GM21526 (cell line): Measurements from ENCODE around the gene DDAH2.

Source experiments
- ATAC-seq: cut with Tn5 transposase; IDR thresholded peaks from one replicate; pipeline ENCODE4 v1.9.1; 2021; ENCODE audit warnings: moderate library complexity; ENCODE audit not compliant: unreplicated experiment, low FRiP score

DDAH2 gene, protein sequence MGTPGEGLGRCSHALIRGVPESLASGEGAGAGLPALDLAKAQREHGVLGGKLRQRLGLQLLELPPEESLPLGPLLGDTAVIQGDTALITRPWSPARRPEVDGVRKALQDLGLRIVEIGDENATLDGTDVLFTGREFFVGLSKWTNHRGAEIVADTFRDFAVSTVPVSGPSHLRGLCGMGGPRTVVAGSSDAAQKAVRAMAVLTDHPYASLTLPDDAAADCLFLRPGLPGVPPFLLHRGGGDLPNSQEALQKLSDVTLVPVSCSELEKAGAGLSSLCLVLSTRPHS

DNA sequence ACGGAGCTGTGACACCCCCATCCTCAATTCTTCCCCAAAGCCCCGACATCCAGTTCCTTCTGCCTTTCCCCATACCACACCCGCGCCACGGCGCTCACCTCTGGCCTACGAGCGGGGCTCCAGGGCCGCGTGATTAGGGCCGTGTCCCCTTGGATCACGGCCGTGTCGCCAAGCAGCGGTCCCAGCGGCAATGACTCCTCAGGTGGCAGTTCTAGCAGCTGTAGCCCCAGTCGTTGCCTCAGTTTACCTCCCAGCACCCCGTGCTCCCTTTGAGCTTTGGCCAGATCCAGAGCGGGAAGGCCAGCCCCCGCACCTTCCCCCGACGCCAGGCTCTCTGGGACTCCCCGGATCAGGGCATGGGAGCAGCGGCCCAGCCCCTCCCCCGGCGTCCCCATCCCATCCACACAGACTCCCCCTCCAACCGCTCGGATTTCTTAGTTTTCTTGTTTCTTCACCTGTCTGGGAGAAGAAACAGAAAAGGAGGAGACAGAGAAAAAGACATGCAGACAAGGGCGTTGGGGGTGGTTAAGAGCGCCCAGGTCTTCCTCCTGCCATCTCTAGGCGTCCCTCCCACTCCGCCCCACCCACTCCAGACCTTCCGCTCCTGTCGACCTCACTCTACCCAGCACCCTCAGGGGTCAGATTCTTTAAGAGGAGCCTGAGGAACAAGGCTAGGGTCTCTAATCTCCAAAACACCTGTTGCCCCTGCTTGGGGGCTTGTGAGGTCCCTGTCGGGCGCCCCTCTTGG lies at the start of gene DDAH2:
DDAH2 (minus strand) TSS at position 533 of the 748 bp plus-strand sequence; CDS start at position 395, 138 bp downstream.
- no peak for ATAC-seq

DNA sequence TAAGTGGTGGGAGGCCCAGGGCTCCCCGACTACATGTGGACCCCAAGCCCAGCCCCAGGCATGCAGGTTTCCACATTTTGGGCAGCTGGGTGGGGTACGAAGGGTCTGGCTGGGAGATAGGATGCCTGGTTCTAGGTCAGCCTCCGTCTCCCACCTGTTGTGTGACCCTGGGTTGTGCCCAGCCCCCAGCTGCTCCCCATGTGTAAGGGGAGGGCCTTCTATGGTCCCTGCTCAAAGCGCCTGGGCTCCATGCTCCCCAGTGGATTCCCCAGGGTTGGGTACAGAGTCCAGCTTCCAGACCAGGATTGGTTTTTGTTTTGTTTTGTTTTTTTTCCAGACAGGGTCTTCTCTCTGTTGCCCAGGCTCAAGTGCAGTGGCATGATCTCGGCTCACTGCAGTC lies 49.1 kb upstream of the DDAH2 start:
- no peak for ATAC-seq

DNA sequence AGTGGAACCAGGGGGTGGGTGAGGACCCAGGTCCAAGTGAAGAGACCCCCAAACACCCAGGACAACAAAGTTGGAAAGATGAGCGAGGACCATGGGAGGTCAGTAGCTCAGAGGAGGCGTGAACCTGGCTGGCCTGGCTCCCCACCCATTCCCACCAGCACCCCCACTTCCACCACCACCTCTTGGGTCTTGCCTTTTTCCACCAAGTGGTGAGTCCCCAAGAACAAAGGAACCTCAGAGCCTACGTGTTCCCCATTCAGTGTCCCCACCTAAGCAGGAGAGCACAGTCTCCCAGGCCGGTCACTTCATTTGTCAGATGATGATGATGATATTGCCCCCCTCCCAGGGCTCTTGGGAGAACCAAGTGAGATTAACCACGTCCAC lies 48.6 kb upstream of the DDAH2 start:
- no peak for ATAC-seq

DNA sequence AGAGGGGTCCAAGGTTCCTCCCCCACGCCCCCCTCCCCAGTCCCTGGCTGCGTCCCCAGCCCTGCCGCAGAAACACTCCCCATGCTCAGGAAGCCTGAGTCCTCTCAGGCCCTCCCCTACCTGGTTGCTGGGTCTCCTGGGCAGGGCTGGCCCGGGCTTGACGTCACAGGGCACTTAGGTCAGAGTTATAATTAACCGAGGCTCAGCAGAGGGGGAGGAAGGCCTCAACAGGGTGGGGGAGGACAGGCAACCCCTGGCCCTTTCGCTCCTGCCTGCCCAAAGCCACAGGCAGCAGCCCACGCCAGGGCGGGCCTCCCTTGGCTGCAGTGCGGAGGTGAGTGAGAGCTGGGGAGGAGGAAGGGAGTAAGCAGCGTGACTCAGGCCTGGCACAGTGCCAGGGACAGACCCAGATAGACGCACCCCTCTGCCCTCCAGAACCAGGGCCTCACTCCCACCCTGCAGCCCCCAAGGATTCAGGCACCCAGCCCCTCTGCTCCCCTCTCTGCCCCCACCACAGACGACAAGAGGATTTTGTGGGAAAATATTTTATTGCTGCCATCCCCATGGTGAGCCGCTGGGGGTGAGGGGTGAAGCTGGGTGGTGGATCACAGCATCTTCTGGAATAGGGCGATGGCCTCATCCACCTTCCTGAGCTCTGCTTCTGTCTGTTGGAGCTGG lies 48.0 kb upstream of the DDAH2 start, which contains the start of gene VWA7:
VWA7 (minus strand) TSS at position 340 of the 678 bp plus-strand sequence. CDS start 549 bp downstream, outside the sequence.
- ATAC-seq, result peak; percentile 42

DNA sequence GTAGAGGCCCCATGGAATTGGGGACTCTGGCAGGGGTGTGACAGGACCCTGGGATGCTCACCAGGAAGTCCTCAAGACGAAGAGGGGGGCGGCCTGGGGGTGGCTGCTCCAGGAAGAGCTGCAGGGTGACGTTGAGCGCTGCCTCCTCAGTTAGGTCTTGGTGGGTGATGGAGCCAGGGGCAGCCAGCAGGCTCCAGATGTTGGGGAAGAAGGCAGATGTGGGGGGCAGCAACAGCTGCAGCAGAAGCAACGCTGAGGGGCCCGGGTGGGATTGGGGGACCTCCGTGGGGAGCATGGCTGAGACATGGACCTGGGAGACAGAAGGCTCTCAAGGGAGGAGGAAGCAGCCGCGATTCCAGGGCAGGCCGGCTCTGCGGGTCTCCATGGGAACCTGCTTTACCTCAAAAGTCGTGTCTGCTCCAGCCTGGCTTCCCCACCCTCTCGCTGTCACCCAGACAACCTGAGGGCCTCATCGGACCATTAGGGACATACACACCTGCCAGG lies 47.4 kb upstream of the DDAH2 start:
- ATAC-seq, result no peak

DNA sequence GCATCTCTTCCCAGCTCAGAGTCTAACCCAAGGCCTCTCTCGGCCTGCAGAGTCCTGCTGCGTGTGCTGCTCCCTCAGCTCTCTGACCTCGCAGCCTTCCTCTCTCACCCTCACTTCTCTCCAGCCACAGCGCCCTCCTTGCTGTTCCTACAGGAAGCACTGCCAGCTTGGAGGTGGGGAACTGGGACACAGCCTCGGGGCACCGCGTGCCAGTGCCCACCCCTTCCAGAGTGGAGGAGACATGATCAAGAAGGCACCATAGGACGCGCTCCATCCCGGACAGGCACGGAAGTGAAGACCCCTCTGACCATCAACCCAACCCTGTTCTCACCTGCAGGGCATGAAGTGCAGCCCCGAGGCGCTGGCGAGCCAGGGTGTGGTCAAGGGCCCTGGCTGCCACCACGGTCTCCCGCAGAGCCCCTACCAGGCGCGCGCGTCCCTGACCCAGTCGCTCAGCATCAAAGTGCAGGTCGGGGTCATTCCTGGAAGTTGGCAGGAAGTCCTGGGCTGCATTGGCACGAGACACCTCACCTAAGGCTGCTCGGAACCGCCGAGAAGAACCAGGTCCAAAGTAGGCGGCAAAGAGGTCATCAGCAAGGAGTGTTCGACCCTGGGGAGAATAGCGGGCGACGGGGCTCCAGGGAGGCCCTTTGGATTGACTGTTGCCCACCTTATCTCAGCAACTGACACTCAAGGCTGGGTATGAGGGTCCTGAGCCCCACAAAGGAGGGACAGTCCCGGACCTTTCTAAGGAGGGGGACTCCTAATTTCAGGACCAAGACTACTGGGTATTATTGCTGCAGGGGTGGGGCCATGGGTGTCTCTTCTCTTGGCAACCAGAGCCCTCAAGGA lies 46.8 kb upstream of the DDAH2 start:
- ATAC-seq, result no peak

DNA sequence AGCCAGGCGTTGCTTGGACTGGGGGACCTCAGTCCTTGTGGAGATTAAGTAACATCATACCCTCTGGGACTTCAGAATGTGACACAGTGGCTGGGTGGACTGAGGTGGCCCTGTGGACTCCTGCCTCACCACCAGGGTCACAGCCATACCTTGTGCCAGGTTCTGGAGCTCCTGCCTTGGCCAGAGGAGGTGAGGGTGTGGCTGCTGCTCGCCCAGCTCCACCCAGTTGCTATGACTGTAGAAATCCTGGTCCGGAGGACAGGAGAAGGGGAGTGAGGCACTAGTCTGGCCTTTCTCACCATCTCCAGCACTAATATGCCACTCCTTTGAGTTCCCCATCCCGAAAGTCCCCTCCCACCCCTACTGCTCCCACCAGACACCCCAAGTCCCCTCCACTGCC lies 46.1 kb upstream of the DDAH2 start:
- ATAC-seq, result no peak

DNA sequence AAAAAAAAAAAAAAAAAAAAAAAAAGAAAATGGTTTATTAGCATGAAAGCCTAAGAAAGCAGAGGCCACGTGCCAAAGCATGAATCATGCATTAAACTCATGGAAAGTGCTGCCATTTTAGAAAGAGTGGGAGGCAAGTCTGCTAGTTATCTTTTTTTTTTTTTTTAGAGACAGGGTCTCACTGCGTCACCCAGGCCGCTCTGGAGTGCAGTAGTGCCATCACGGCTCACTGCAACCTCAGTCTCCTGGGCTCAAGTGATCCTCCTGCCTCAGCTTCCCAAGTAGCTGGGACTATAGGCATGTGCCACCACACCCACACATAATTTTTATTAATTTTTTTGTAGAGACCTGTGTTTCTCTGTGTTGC lies 42.9 kb upstream of the DDAH2 start:
- no peak for ATAC-seq

DNA sequence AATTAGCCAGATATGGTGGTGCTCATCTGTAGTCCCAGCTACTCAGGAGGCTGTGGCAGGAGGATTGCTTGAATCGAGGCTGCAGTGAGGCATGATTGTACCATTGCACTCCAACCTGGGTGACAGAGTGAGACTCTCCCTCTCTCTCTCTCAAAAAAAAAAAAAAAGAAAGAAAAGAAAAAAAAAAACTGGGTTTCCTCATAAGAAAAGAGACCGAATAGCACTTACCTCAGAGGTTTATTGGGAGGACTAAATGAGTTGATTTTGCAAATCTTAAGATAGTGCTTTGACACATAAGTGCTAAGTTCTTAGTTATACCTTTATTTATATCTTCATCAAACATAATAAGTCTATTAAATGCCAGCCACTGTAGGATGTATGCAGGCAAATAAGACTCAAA lies 41.8 kb upstream of the DDAH2 start:
- ATAC-seq, result no peak

DNA sequence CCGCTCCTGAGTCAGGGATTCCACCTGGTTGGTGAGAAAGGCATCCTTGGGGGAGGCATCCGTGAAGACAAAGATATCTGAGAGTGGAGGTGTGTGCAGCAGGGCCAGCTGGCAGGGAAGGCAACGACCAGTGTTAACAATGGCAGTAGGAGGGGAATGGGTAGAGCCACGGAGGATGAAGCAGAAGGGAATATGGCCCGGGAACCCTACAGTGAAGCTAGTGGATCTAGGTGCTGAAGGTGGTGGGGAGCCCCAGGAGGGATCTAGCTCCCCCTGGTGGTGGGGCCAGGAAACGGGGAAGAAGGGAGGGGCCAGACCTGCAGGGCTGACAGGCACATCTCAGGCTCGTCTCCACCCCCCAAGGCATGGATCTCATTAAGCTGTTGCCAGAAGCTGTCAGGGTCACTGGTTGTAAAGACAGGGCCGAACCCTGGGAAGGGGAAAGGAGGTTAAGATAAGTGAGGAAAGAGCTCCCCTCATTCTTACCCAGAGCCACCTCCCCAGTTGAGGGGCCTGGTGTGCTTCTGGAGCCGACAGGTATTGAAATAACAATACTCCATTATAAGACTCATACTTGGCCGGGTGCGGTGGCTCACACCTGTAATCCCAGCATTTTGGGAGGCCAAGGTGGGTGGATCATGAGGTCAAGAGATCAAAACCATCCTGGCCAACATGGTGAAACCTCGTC lies 40.7 kb upstream of the DDAH2 start:
- ATAC-seq, result no peak

DNA sequence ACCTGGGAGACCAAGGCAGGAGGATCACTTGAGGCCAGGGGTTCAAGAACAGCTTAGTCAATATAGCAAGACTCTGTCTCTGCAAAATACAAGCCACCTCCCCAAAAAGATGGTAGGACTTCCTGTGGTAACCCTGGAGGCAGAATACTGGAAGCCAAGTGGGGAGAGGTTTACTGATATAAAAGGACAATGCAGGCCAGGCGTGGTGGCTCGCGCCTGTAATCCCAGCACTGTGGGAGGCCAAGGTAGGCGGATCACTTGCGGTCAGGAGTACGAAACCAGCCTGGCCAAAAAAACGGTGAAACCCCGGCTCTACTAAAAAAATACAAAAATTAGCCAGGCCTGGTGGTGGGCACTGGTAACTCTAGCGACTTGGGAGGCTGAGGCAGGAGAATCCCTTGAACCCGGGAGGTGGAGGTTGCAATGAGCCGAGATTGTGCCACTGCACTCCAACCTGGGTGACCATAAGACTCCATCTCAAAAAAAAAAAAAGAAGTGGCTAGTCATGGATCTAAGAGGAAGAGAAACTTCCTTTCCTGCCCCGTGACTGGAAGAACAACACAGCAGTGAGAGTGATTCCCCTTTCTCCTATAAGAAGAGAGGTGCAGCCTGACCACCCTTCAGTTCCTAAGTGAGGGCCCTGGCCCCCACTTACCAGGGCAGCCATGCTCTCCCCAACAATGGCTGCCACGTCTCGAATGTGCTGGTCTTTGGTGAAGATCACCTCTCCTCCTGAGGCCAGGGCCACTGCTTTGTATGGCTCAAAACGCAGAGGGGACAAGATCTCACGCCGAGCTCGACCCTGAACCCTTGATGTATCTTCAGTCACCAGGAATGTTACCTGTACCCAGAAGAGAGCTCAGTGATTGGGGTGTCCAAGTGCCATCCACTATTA lies 39.5 kb upstream of the DDAH2 start:
- no peak for ATAC-seq

DNA sequence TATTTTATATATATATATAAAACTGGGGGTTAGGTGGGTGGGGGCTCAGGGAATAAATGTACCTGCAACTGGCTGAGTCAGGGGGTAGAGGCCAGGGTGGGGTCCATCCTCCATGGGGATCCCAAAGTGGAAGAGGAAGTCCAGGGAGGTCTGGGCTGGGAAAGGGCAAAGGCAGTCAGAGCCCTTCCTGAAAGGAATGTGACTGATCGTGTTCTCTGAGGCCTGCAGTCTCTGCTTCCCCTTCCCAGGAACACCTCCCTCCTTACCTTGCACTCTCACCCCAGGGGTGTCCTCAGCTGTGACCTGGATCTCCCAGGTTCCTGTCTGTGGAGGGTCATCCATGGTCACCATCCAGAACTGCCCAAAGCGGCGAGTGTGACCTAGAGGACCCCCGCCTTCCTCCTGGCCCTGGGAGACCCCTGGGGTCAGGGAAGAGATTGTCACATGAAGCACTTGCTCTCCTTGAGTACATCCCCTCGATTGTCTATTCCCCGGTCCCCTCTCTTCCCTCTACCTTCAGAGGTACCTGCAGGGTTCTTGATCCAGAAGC lies 38.1 kb upstream of the DDAH2 start:
- ATAC-seq, result no peak

DNA sequence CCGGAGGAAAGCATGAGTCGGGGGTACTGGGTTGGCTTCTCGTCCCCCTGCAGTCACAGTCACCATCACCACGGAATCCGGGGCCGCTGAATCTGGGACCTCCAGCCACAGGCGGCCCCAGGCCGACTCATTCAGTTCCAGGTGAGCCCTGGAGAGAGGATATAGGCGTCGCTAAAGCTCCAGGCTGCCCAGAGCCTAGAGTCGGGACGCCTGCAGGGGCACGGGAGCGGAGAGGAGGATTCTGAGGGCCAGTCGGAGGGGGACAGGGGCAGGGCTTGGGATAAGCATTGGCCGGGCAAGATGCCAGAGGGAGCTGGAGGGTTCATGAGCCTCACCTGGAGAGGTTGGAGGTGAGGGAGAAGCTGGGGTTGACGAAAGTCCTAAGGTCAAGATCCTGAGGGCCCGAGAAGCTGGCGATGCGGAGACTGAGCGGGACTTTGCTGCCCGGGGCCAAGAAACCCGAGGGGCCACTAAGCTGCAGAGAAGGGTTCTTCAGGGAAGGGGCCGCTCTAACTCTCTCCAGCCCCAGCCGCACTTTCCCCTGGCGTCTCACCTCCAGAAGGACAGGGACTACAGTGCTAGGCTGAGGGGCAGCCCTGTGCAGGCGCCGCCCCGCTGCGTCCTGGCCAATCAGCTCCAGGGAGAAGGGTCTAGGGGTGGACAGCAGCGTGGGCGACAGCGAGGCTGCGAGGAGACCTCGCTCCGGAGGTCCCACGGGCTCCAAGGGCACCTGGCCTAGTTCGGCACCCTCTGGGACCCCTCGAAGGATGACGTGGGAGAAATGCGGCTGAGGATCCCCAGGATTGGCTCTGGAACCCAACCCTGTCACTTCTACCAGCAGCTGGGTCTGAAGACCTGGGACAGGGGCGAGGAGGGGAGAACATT lies 37.1 kb upstream of the DDAH2 start:
- ATAC-seq, result no peak

DNA sequence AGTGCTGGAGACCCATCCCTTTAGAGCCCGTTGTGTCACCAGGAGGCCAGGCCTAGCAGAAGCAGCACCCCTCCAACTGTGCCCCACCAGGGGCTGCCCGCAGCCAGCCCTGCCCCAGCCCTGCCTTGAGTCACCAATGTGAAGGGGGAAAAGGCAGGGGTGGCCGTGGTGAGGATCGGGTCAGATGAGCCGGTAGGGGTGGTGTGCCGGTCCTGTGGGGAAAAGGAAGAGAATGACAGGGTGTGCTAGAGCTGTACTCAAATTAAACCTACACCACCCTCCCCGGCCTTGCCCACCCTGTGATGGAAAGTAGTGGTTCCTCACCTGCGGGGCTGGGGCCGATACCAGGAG lies 36.4 kb upstream of the DDAH2 start:
- no peak for ATAC-seq

DNA sequence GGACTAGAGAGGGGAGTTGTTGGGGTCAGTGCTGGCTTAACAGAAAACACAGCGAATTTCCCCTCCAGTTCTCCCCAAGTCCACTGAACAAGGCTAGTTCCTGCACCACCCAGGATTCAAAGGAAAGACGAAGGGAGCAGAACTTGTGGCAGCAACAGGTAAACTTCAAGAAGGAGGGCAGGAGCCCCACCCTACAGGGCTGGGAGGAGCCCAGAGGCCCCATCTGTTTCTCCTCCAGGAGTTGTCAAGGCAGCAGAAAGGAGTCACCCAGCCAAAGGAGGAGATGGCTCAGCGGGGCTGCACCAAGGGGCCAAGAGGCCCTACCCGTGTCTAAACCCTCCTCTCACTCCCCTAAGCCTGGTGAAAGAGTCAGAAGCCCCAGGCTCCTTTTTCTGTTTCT lies 35.1 kb upstream of the DDAH2 start:
- ATAC-seq, result no peak

DNA sequence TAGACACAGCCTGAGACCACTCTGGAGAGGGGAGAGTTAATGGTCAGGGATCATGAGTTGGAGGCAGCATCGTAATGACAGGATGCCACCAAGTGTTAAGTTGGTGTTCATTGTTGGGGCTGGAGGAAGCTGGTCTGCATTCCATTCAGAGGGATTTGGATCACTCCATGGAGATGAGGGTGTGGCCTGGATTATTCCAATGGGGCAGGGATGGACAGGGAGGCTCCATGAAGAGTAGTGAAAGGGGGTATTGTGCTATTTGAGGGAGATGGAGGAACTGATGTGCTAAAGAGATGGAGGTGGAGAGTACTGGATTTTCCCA lies 34.5 kb upstream of the DDAH2 start:
- no peak for ATAC-seq

DNA sequence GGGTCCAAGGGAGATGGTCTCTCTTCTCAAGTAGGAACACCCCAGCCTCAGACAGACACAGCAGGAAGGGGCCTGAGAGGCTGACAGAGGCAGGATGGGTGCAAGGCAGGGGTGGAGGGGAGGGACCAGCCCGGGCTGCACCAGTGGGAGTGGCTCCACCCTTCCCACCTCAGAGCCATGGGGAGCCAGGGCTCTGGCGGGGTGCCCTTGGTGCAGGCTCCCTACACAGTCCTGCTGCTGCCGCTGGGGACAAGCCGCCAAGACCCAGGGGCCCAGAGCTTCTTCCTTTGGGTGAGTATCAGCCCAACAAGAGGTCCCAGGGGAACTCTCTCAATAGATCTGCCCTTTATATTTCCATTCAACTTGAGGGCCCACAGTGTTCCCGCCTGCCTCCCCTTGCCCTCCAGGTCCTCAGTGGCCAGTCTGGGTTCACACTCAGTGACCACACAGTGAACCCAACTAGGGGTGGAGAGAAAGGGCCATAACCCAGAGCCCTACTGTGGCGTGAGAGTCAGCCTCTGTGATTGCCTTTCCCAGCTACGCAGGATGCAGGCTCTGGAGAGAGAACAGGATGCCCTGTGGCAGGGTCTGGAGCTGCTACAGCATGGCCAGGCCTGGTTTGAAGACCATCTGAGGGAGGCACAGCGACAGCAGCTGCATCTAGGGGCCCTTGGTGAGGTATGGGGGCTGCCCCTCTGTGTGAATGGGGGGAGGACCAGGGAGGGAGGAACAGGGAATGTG lies 33.9 kb upstream of the DDAH2 start:
- no peak for ATAC-seq
